Peyer's patch (tissue), 4 donors: ENCODE measurements around the gene IGSF9B. TPM values are rescaled to one million over a fixed set of nuclear protein-coding genes. Genes with fewer than 3 reads are reported as not detected.

Experiments
- DNase-seq, 3 donors: peaks; one replicate each; pipeline ENCODE4 v3.0.0-alpha.2; 2017 to 2019
- H3K27ac ChIP-seq, 4 donors: fragments of 200-600 bp; sonication (generic); one replicate each; pipeline ENCODE4 v1.5.1; 2016 to 2019
- H3K27me3 ChIP-seq, 2 donors: fragments of 200-600 bp; sonication (generic); one replicate each; pipeline ENCODE4 v1.5.1; 2019
- H3K36me3 ChIP-seq, 3 donors: fragments of 200-600 bp; sonication (generic); one replicate each; pipeline ENCODE4 v1.5.1; 2016 to 2019
- H3K4me1 ChIP-seq, 4 donors: fragments of 200-600 bp; sonication (generic); one replicate each; pipeline ENCODE4 v1.5.1; 2016 to 2019
- H3K4me3 ChIP-seq, 4 donors: fragments of 200-600 bp; sonication (generic); 1 replicate in 3 of 4; 2 replicates in 1 of 4; pipeline ENCODE4 v1.5.1; 2016 to 2019; ENCODE audit warnings: mild to moderate bottlenecking in 1 of 4
- H3K9me3 ChIP-seq, 4 donors: fragments of 200-600 bp; sonication (generic); one replicate each; pipeline ENCODE4 v1.5.1; 2016 to 2019; ENCODE audit warnings: mild to moderate bottlenecking in 1 of 4
- CTCF ChIP-seq, 6 experiments: fragments of 450-650 bp in 4 of 6; fragments of 200-600 bp in 2 of 6; sonication (generic) in 1 of 6; IDR thresholded peaks; one replicate each; pipeline ENCODE4 v1.5.1; 2017 to 2019; ENCODE audit warnings: antibody characterized with exemption in 6 of 6, mild to moderate bottlenecking in 3 of 6, moderate library complexity in 1 of 6
- POLR2A ChIP-seq, 2 donors: fragments of 450-650 bp; IDR thresholded peaks; one replicate each; pipeline ENCODE4 v1.5.1; 2017; ENCODE audit warnings: antibody characterized with exemption in 2 of 2, mild to moderate bottlenecking in 2 of 2, moderate library complexity in 2 of 2
- total RNA-seq, 4 donors: library from RNA; depleted of rRNA; stranded (reverse); fragments of >200 nt; gene quantifications; one replicate each; pipeline ENCODE4 v1.1.0, GENCODE V29; 2016

Gene IGSF9B
- total RNA-seq, 4 donors from 2014 or later = 1.1 to 22.3 (median 5.0) TPM

- DNase-seq = no peak
- TF ChIP-seq CTCF (IDR thresholded peaks at IDR 0.05) (no peak), POLR2A (IDR thresholded peaks at IDR 0.05) (no peak)
- no peaks in the 10 kb centered on the region for H3K36me3 ChIP-seq
Observed at GRCh38 chr11:133935551-133935910, 21.2 kb downstream of the IGSF9B start.

GRCh38 chr11:133934599-133935550, 21.9 kb downstream of the IGSF9B start:
- Histone ChIP-seq H3K4me3 (no peak overlapping the region), H3K27ac (no peak overlapping the region), H3K9me3 (no peaks in the 10 kb centered on the region), H3K27me3 (no peaks in the 10 kb centered on the region), H3K36me3 (no peaks in the 10 kb centered on the region), H3K4me1 (peaks cover 0 to 5% (median 0%) of the 10 kb centered on the region in 4 donors)
- no peak for DNase-seq
- TF ChIP-seq CTCF (IDR thresholded peaks at IDR 0.05) (no peak), POLR2A (IDR thresholded peaks at IDR 0.05) (no peak)

More at GRCh38 chr11:133935551-133935910, 21.2 kb downstream of the IGSF9B start:
- H3K9me3 ChIP-seq = no peaks in the 10 kb centered on the region
- H3K27ac ChIP-seq = no peak overlapping the region
- no peak overlapping the region for H3K4me3 ChIP-seq
- H3K27me3 ChIP-seq = no peaks in the 10 kb centered on the region
- H3K4me1 ChIP-seq = peaks cover 0 to 5% (median 0%) of the 10 kb centered on the region in 4 donors

- no peak overlapping the region for H3K27ac ChIP-seq
Observed at GRCh38 chr11:133934096-133934495, 22.7 kb downstream of the IGSF9B start.

GRCh38 chr11:133931449-133932060, 25.2 kb downstream of the IGSF9B start:
- H3K4me1 ChIP-seq = peaks cover 0 to 17% (median 0%) of the 10 kb centered on the region in 4 donors
- no peaks in the 10 kb centered on the region for H3K27me3 ChIP-seq
- no peak overlapping the region for H3K4me3 ChIP-seq
- no peak overlapping the region for H3K27ac ChIP-seq
- TF ChIP-seq POLR2A (IDR thresholded peaks at IDR 0.05) (no peak), CTCF (IDR thresholded peaks at IDR 0.05) (no peak)
- DNase-seq = no peak
- H3K9me3 ChIP-seq = no peaks in the 10 kb centered on the region
- H3K36me3 ChIP-seq = no peaks in the 10 kb centered on the region

More at GRCh38 chr11:133934096-133934495, 22.7 kb downstream of the IGSF9B start:
- Histone ChIP-seq H3K9me3 (no peaks in the 10 kb centered on the region), H3K4me3 (no peak overlapping the region), H3K4me1 (peaks cover 0 to 5% (median 0%) of the 10 kb centered on the region in 4 donors), H3K36me3 (no peaks in the 10 kb centered on the region), H3K27me3 (no peaks in the 10 kb centered on the region)
- no peak for TF ChIP-seq CTCF (IDR thresholded peaks at IDR 0.05)
- no peak for TF ChIP-seq POLR2A (IDR thresholded peaks at IDR 0.05)
- DNase-seq = no peak

GRCh38 chr11:133930767-133931448, 25.9 kb downstream of the IGSF9B start:
- Histone ChIP-seq H3K4me3 (no peak overlapping the region), H3K27me3 (no peaks in the 10 kb centered on the region), H3K9me3 (no peaks in the 10 kb centered on the region), H3K4me1 (peaks cover 0 to 17% (median 0%) of the 10 kb centered on the region in 4 donors), H3K27ac (no peak overlapping the region), H3K36me3 (no peaks in the 10 kb centered on the region)
- no peak for DNase-seq
- TF ChIP-seq POLR2A (IDR thresholded peaks at IDR 0.05) (no peak), CTCF (IDR thresholded peaks at IDR 0.05) (no peak)
